Measurements from ENCODE around the gene TSPAN7.

The TSPAN7 gene

GRCh38 chrX:38699121-38699520 is 137.8 kb downstream of the TSPAN7 start:
- no peak for DNase-seq

GRCh38 chrX:38699696-38700095 is 138.4 kb downstream of the TSPAN7 start:
- no peak for DNase-seq

GRCh38 chrX:38701073-38701472 is 139.7 kb downstream of the TSPAN7 start:
- no peak for DNase-seq

GRCh38 chrX:38704146-38704882 is 143.0 kb downstream of the TSPAN7 start:
- DNase-seq: no peak

- DNase-seq: no peak
Measured at GRCh38 chrX:38717871-38718270, 156.5 kb downstream of the TSPAN7 start.

- no peak for DNase-seq
Measured at GRCh38 chrX:38718311-38718710, 157.0 kb downstream of the TSPAN7 start.

GRCh38 chrX:38726612-38727011 is 165.3 kb downstream of the TSPAN7 start:
- no peak for DNase-seq

GRCh38 chrX:38727668-38728067 is 166.3 kb downstream of the TSPAN7 start:
- DNase-seq: no peak

GRCh38 chrX:38732866-38733265 is 171.5 kb downstream of the TSPAN7 start:
- DNase-seq: no peak
